Neural cell (in vitro differentiated cells): ENCODE results near the gene MDM1. TPM values are rescaled to one million over a fixed set of nuclear protein-coding genes. Genes with fewer than 3 reads are reported as not detected.

Source experiments
- H2AFZ ChIP-seq: fragments of 200-600, 300-800 bp; sonication (generic), shearing (Covaris generic); 2 replicates; pipeline ENCODE4 v1.6.0; 2014; ENCODE audit warnings: low read depth, mild to moderate bottlenecking, antibody characterized with exemption, low read length, moderate library complexity
- H3F3A ChIP-seq: fragments of 200-600 bp; shearing (Covaris generic); 2 replicates; pipeline ENCODE4 v1.6.1; 2016; ENCODE audit warnings: mild to moderate bottlenecking, moderate library complexity, mixed read lengths, antibody characterized with exemption, low read length; ENCODE audit not compliant: insufficient read depth, poor library complexity, severe bottlenecking
- H3K27ac ChIP-seq: fragments of 200-600, 300-800 bp; sonication (generic), shearing (Covaris generic); 2 replicates; pipeline ENCODE4 v1.5.1; 2014; ENCODE audit warnings: mild to moderate bottlenecking, low read length, moderate library complexity
- H3K27me3 ChIP-seq: fragments of 300-800, 200-600 bp; sonication (generic), shearing (Covaris generic); 2 replicates; pipeline ENCODE4 v1.6.0; 2014; ENCODE audit warnings: mild to moderate bottlenecking, low read depth, low read length, moderate library complexity; ENCODE audit not compliant: insufficient read depth
- H3K36me3 ChIP-seq: fragments of 300-800, 200-600 bp; sonication (generic), shearing (Covaris generic); 2 replicates; pipeline ENCODE4 v1.5.1; 2014; ENCODE audit warnings: mild to moderate bottlenecking, antibody characterized with exemption, low read length, moderate library complexity; ENCODE audit not compliant: insufficient read depth
- H3K4me2 ChIP-seq: fragments of 300-800, 200-600 bp; sonication (generic), shearing (Covaris generic); 2 replicates; pipeline ENCODE4 v1.6.0; 2014; ENCODE audit warnings: mild to moderate bottlenecking, low read length
- H3K4me3 ChIP-seq: fragments of 300-800, 200-600 bp; sonication (generic), shearing (Covaris generic); 2 replicates; pipeline ENCODE4 v1.5.1; 2014; ENCODE audit warnings: mild to moderate bottlenecking, low read length, moderate library complexity
- H3K79me2 ChIP-seq: fragments of 200-600 bp; shearing (Covaris generic); replicated peaks from 2 replicates; pipeline ENCODE4 v1.6.0; 2014; ENCODE audit warnings: mild to moderate bottlenecking, low read length, moderate library complexity; ENCODE audit not compliant: insufficient read depth
- H3K9ac ChIP-seq: fragments of 300-800, 200-600 bp; sonication (generic), shearing (Covaris generic); 2 replicates; pipeline ENCODE4 v1.6.1; 2016; ENCODE audit warnings: mild to moderate bottlenecking, low read length, mixed read lengths
- H3K9me2 ChIP-seq: fragments of 200-600 bp; shearing (Covaris generic); 2 replicates; pipeline ENCODE4 v1.6.1; 2016; ENCODE audit warnings: mild to moderate bottlenecking, low read length, mixed read lengths; ENCODE audit not compliant: insufficient read depth
- H3K9me3 ChIP-seq: fragments of 200-600, 300-800 bp; sonication (generic), shearing (Covaris generic); 2 replicates; pipeline ENCODE4 v1.6.1; 2016; ENCODE audit warnings: mild to moderate bottlenecking, mixed run types, low read length, moderate library complexity, mixed read lengths
- H4K20me1 ChIP-seq: fragments of 200-600 bp; shearing (Covaris generic); 2 replicates; pipeline ENCODE4 v1.6.1; 2016; ENCODE audit warnings: mild to moderate bottlenecking, mixed run types; ENCODE audit not compliant: insufficient read depth
- EP300 ChIP-seq: fragments of 450-650 bp; conservative IDR thresholded peaks from 2 replicates; pipeline ENCODE4 v1.6.1; 2014; ENCODE audit warnings: antibody characterized with exemption, mild to moderate bottlenecking, moderate library complexity; ENCODE audit not compliant: poor library complexity, severe bottlenecking
- EZH2 ChIP-seq: fragments of 200-600, 300-800 bp; shearing (Covaris generic), sonication (generic); IDR thresholded peaks from 2 replicates; pipeline ENCODE4 v1.6.1; 2014; ENCODE audit warnings: antibody characterized with exemption, low read length, borderline replicate concordance, mild to moderate bottlenecking; ENCODE audit not compliant: insufficient read depth, poor library complexity, severe bottlenecking
- MXI1 ChIP-seq: fragments of 450-650 bp; conservative IDR thresholded peaks from 2 replicates; pipeline ENCODE4 v1.6.1; 2014; ENCODE audit warnings: antibody characterized with exemption, mild to moderate bottlenecking; ENCODE audit not compliant: poor library complexity, severe bottlenecking
- POLR2AphosphoS5 ChIP-seq: IDR thresholded peaks from 2 replicates; pipeline ENCODE4 v1.6.1; 2012
- RAD21 ChIP-seq: fragments of 450-650 bp; conservative IDR thresholded peaks from 2 replicates; pipeline ENCODE4 v1.6.1; 2014; ENCODE audit warnings: antibody characterized with exemption, mild to moderate bottlenecking, moderate library complexity
- SMC3 ChIP-seq: fragments of 450-650 bp; conservative IDR thresholded peaks from 2 replicates; pipeline ENCODE4 v1.6.1; 2014; ENCODE audit warnings: antibody characterized with exemption, mild to moderate bottlenecking, moderate library complexity; ENCODE audit not compliant: poor library complexity
- TAF1 ChIP-seq: IDR thresholded peaks from 2 replicates; pipeline ENCODE4 v1.6.1; 2012; ENCODE audit warnings: low read depth
- polyA plus RNA-seq: library from polyadenylated mRNA; depleted of rRNA; stranded (reverse); fragments of >200 nt; gene quantifications from 2 replicates; pipeline ENCODE4 v1.2.3, GENCODE V29; 2014
- TF ChIP-seq, protein P1 (sequence below): fragments of 450-650 bp; IDR thresholded peaks from 2 replicates; pipeline ENCODE4 v1.5.1; 2014; ENCODE audit warnings: antibody characterized with exemption, mild to moderate bottlenecking, moderate library complexity; ENCODE audit not compliant: poor library complexity, severe bottlenecking
- TF ChIP-seq, protein P2 (sequence below): IDR thresholded peaks from 2 replicates; pipeline ENCODE4 v1.6.1; 2012; ENCODE audit warnings: borderline replicate concordance

Gene MDM1
- polyA plus RNA-seq, 1 donor from 2014 or later = 35.5 TPM

- Histone ChIP-seq H3K27ac (no peak overlapping the region), H3F3A (no peaks in the 10 kb centered on the region), H3K4me3 (no peak overlapping the region)
These were observed 84.4 kb downstream of the MDM1 start for GRCh38 chr12:68247785-68248184.

DNA sequence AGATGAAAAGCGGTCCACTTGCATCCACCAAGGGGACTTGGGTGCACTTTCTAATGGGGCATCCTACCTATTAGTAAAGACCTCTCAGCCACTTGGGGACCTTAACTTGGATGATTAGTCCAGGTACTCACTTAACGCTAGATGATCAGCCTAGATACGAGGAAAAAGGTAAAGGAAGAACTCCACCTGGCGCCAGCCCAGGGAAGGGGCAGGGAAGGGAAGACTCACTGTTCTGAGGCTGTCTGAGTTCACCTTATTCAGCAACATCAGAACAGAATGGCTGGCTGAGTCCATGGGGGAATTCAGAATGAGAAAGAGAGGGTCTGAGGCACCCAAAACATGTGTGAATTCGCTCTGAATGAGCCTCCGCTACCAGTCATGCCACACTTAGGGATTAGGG is 85.8 kb downstream of the MDM1 start:
- Histone ChIP-seq H2AFZ (no peak overlapping the region), H3K9me2 (no peaks in the 10 kb centered on the region), H3K79me2 (no peaks in the 10 kb centered on the region), H3K4me2 (no peak overlapping the region), H4K20me1 (no peaks in the 10 kb centered on the region), H3K27me3 (no peaks in the 10 kb centered on the region), H3K9ac (no peak overlapping the region), H3F3A (no peaks in the 10 kb centered on the region), H3K9me3 (no peaks in the 10 kb centered on the region), H3K36me3 (no peaks in the 10 kb centered on the region), H3K27ac (no peak overlapping the region), H3K4me3 (no peak overlapping the region)
- TF ChIP-seq, protein P1, sequence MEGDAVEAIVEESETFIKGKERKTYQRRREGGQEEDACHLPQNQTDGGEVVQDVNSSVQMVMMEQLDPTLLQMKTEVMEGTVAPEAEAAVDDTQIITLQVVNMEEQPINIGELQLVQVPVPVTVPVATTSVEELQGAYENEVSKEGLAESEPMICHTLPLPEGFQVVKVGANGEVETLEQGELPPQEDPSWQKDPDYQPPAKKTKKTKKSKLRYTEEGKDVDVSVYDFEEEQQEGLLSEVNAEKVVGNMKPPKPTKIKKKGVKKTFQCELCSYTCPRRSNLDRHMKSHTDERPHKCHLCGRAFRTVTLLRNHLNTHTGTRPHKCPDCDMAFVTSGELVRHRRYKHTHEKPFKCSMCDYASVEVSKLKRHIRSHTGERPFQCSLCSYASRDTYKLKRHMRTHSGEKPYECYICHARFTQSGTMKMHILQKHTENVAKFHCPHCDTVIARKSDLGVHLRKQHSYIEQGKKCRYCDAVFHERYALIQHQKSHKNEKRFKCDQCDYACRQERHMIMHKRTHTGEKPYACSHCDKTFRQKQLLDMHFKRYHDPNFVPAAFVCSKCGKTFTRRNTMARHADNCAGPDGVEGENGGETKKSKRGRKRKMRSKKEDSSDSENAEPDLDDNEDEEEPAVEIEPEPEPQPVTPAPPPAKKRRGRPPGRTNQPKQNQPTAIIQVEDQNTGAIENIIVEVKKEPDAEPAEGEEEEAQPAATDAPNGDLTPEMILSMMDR = no peak
- no peak for TF ChIP-seq TAF1
- no peak for TF ChIP-seq POLR2AphosphoS5
- TF ChIP-seq EZH2 = no peak
- TF ChIP-seq SMC3 = no peak
- no peak for TF ChIP-seq RAD21
- TF ChIP-seq MXI1 = no peak
- TF ChIP-seq EP300 = no peak
- TF ChIP-seq, protein P2, sequence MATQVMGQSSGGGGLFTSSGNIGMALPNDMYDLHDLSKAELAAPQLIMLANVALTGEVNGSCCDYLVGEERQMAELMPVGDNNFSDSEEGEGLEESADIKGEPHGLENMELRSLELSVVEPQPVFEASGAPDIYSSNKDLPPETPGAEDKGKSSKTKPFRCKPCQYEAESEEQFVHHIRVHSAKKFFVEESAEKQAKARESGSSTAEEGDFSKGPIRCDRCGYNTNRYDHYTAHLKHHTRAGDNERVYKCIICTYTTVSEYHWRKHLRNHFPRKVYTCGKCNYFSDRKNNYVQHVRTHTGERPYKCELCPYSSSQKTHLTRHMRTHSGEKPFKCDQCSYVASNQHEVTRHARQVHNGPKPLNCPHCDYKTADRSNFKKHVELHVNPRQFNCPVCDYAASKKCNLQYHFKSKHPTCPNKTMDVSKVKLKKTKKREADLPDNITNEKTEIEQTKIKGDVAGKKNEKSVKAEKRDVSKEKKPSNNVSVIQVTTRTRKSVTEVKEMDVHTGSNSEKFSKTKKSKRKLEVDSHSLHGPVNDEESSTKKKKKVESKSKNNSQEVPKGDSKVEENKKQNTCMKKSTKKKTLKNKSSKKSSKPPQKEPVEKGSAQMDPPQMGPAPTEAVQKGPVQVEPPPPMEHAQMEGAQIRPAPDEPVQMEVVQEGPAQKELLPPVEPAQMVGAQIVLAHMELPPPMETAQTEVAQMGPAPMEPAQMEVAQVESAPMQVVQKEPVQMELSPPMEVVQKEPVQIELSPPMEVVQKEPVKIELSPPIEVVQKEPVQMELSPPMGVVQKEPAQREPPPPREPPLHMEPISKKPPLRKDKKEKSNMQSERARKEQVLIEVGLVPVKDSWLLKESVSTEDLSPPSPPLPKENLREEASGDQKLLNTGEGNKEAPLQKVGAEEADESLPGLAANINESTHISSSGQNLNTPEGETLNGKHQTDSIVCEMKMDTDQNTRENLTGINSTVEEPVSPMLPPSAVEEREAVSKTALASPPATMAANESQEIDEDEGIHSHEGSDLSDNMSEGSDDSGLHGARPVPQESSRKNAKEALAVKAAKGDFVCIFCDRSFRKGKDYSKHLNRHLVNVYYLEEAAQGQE = no peak

More at GRCh38 chr12:68247785-68248184, 84.4 kb downstream of the MDM1 start:
- Histone ChIP-seq H2AFZ (no peak overlapping the region), H3K4me2 (no peak overlapping the region), H3K9me2 (no peaks in the 10 kb centered on the region), H3K79me2 (no peaks in the 10 kb centered on the region), H3K36me3 (no peaks in the 10 kb centered on the region), H3K9ac (no peak overlapping the region), H3K9me3 (no peaks in the 10 kb centered on the region), H3K27me3 (no peaks in the 10 kb centered on the region), H4K20me1 (no peaks in the 10 kb centered on the region)
- no peak for TF ChIP-seq MXI1
- no peak for TF ChIP-seq SMC3
- no peak for TF ChIP-seq EP300
- TF ChIP-seq RAD21 = no peak
- TF ChIP-seq, protein P1 = no peak
- TF ChIP-seq, protein P2 = no peak
- TF ChIP-seq POLR2AphosphoS5 = no peak
- no peak for TF ChIP-seq EZH2
- no peak for TF ChIP-seq TAF1
